Body of pancreas (tissue), 4 donors: Measurements from ENCODE around the gene ITGB6. TPM values are rescaled to one million over a fixed set of nuclear protein-coding genes. Genes with fewer than 3 reads are reported as not detected.

ENCODE experiments used
- ATAC-seq: fragments of 150-250 bp; one replicate; pipeline ENCODE4 v1.9.1; 2016
- DNase-seq, 4 donors: peaks; one replicate each; pipeline ENCODE4 v3.0.0-alpha.2; 2019
- H3K27ac ChIP-seq, 4 donors: fragments of 200-600 bp; sonication (generic); 1 replicate in 3 of 4; 2 replicates in 1 of 4; pipeline versions ENCODE4 v1.5.1 to v1.6.1; 2016 to 2019; ENCODE audit warnings: mild to moderate bottlenecking in 1 of 4, mixed read lengths in 1 of 4, moderate library complexity in 1 of 4
- H3K27me3 ChIP-seq, 2 donors: fragments of 200-600 bp; sonication (generic); one replicate each; pipeline ENCODE4 v1.6.0; 2016; ENCODE audit warnings: mild to moderate bottlenecking in 1 of 2
- H3K36me3 ChIP-seq, 2 donors: fragments of 200-600 bp; sonication (generic); replicated peaks in 1 of 2; 2 replicates each; pipeline ENCODE4 v1.5.1; 2016; ENCODE audit warnings: low read depth in 2 of 2; ENCODE audit not compliant: insufficient read depth in 1 of 2
- H3K4me1 ChIP-seq: fragments of 200-600 bp; sonication (generic); one replicate; pipeline ENCODE4 v1.6.0; 2016
- H3K4me3 ChIP-seq, 2 donors: fragments of 200-600 bp; sonication (generic); 1 replicate in 1 of 2; 2 replicates in 1 of 2; pipeline ENCODE4 v1.5.1; 2016 to 2019
- H3K9me3 ChIP-seq, 3 donors: fragments of 200-600 bp; sonication (generic); 1 replicate in 2 of 3; 2 replicates in 1 of 3; pipeline ENCODE4 v1.5.1; 2016
- POLR2A ChIP-seq, 3 donors: fragments of 450-650 bp; IDR thresholded peaks; one replicate each; pipeline ENCODE4 v1.6.1; 2016; ENCODE audit warnings: antibody characterized with exemption in 3 of 3, mild to moderate bottlenecking in 2 of 3
- WGBS, 2 donors: methylation state at CpG; one replicate each; pipeline ENCODE4 v1.1.5; 2017; 5-methylcytosine and 5-hydroxymethylcytosine counted together
- intact Hi-C: fragments of 100-400 bp; cut with DNase I; formaldehyde crosslinking; loops from one replicate; pipeline ENCODE4 v1.15.1; 2023
- total RNA-seq, 2 donors: library from RNA; depleted of rRNA; stranded (reverse); fragments of >200 nt; gene quantifications; one replicate each; pipeline ENCODE4 v1.1.0, GENCODE V29; 2016
- TF ChIP-seq, protein P1 (sequence below), 7 experiments: fragments of 450-650 bp in 4 of 7; fragments of 200-600 bp in 3 of 7; sonication (generic) in 3 of 7; IDR thresholded peaks; one replicate each; pipeline ENCODE4 v1.5.1; 2016 to 2019; ENCODE audit warnings: antibody characterized with exemption in 7 of 7

Gene ITGB6
- total RNA-seq, 2 donors from 2014 or later = 5.3 to 9.9 TPM

DNA sequence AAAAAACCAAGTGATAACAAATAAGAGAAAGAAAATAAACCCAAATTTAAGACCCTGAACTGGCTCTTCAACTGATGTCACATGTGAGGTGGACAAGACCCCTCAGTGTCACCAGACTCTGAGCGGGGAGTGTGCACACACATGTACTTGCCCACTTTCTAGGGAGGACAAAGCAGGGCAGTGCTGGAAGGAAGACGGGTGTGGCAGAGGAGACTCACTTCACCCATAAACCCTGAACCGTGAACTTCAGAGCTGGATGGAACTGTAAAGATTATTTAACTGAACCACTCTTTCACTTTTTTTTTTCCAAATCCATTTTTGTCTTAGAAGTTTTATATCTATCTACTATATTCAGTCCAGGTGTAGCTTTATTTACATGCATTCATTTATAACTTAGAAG lies 149.9 kb downstream of the ITGB6 start:
- Histone ChIP-seq H3K36me3 (no peaks in the 10 kb centered on the region), H3K27me3 (no peaks in the 10 kb centered on the region), H3K27ac (no peak overlapping the region), H3K9me3 (no peaks in the 10 kb centered on the region), H3K4me3 (no peak overlapping the region), H3K4me1 (no peaks in the 10 kb centered on the region)
- no peak for TF ChIP-seq POLR2A (IDR thresholded peaks at IDR 0.05)
- TF ChIP-seq, protein P1, sequence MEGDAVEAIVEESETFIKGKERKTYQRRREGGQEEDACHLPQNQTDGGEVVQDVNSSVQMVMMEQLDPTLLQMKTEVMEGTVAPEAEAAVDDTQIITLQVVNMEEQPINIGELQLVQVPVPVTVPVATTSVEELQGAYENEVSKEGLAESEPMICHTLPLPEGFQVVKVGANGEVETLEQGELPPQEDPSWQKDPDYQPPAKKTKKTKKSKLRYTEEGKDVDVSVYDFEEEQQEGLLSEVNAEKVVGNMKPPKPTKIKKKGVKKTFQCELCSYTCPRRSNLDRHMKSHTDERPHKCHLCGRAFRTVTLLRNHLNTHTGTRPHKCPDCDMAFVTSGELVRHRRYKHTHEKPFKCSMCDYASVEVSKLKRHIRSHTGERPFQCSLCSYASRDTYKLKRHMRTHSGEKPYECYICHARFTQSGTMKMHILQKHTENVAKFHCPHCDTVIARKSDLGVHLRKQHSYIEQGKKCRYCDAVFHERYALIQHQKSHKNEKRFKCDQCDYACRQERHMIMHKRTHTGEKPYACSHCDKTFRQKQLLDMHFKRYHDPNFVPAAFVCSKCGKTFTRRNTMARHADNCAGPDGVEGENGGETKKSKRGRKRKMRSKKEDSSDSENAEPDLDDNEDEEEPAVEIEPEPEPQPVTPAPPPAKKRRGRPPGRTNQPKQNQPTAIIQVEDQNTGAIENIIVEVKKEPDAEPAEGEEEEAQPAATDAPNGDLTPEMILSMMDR (IDR thresholded peaks at IDR 0.05) = no peak
- ATAC-seq (no peak), DNase-seq (no peak)
- WGBS, 2 donors = 72 to 75% methylated on average over 3 of the region's 3 CpGs
- intact Hi-C loops = no loop called here

Other genes starting within 250 kb of the ITGB6 start
- 1 to 10 TPM; 1.3 to 2.1 TPM for gene PLA2R1, start 137.7 kb downstream of the ITGB6 start, total RNA-seq